HepG2 (cell line): ENCODE results near the gene ZNF575. TPM values are rescaled to one million over a fixed set of nuclear protein-coding genes. Genes with fewer than 3 reads are reported as not detected.
A peak's percentile ranks its signal among the peaks of the same experiment; 100 is the strongest.

Source experiments
- ARNT2 ChIP-seq: sonication (generic); formaldehyde crosslinking; IDR thresholded peaks from 2 replicates; pipeline ENCODE4 v1.8.0; 2022; ENCODE audit warnings: mild to moderate bottlenecking, low read depth, missing genetic modification reagents, moderate library complexity
- HDAC2 ChIP-seq: sonication (generic); formaldehyde crosslinking; IDR thresholded peaks from 2 replicates; pipeline ENCODE4 v1.4.0; 2020; ENCODE audit warnings: missing genetic modification reagents
- HNF4A ChIP-seq: sonication (generic); formaldehyde crosslinking; IDR thresholded peaks from 2 replicates; pipeline ENCODE4 v1.4.0; 2020; ENCODE audit warnings: missing genetic modification reagents
- MED8 ChIP-seq: sonication (generic); formaldehyde crosslinking; IDR thresholded peaks from 2 replicates; pipeline ENCODE4 v1.8.1; 2023; ENCODE audit warnings: mild to moderate bottlenecking, missing genetic modification reagents; ENCODE audit not compliant: insufficient replicate concordance
- NKX3-1 ChIP-seq: sonication (generic); formaldehyde crosslinking; IDR thresholded peaks from 2 replicates; pipeline ENCODE4 v1.5.0; 2020; ENCODE audit warnings: missing genetic modification reagents
- RBM39 ChIP-seq: fragments of 200-400 bp; formaldehyde crosslinking; IDR thresholded peaks from one replicate; pipeline ENCODE4 v1.6.1; 2018; ENCODE audit warnings: antibody characterized with exemption, mild to moderate bottlenecking, low read depth, low read length; ENCODE audit not compliant: poor library complexity, severe bottlenecking
- SIN3A ChIP-seq: IDR thresholded peaks from 2 replicates; pipeline ENCODE4 v1.6.1; 2011; ENCODE audit warnings: low read depth, mild to moderate bottlenecking, control low read depth, low read length, borderline replicate concordance
- SYNCRIP ChIP-seq: fragments of 200-400 bp; formaldehyde crosslinking; IDR thresholded peaks from 2 replicates; pipeline ENCODE4 v1.6.1; 2018; ENCODE audit warnings: mild to moderate bottlenecking, low read depth, low read length; ENCODE audit not compliant: insufficient read depth
- TARDBP ChIP-seq: sonication (generic); formaldehyde crosslinking; IDR thresholded peaks from 2 replicates; pipeline ENCODE4 v1.8.0; 2022; ENCODE audit warnings: mild to moderate bottlenecking, missing genetic modification reagents
- ZFP62 ChIP-seq: sonication (generic); formaldehyde crosslinking; IDR thresholded peaks from 2 replicates; pipeline ENCODE4 v1.4.0; 2020; ENCODE audit warnings: missing genetic modification reagents
- ZMYM4 ChIP-seq: sonication (generic); formaldehyde crosslinking; IDR thresholded peaks from 2 replicates; pipeline ENCODE4 v1.8.1; 2023; ENCODE audit warnings: mild to moderate bottlenecking, missing genetic modification reagents
- polyA plus RNA-seq, 8 experiments: library from polyadenylated mRNA; depleted of rRNA in 3 of 8; stranded (reverse) in 7 of 8; unstranded in 1 of 8; fragments of >200 nt; fragmentation: Illumina TruSeq in 4 of 8; extraction: Trizol in 4 of 8; gene quantifications; 2 replicates each; pipeline versions ENCODE4 v1.2.1 to v1.2.3, GENCODE V29; 2011 to 2016; ENCODE audit warnings: low read depth in 4 of 8, missing spikeins in 1 of 8, mixed read lengths in 1 of 8; ENCODE audit not compliant: insufficient read depth in 1 of 8
- total RNA-seq, 5 experiments: library from RNA; depleted of rRNA; stranded (reverse); fragments of >200 nt; fragmentation: Illumina TruSeq; extraction: Trizol; gene quantifications; 2 replicates each; pipeline ENCODE4 v1.2.3, GENCODE V29; 2016; ENCODE audit warnings: low read depth in 1 of 5
- TF ChIP-seq, protein P1 (sequence below): sonication (generic); IDR thresholded peaks from 2 replicates; pipeline ENCODE4 v1.6.1; 2016; ENCODE audit warnings: low read depth, borderline replicate concordance
- TF ChIP-seq, protein P2 (sequence below): sonication (generic); formaldehyde crosslinking; IDR thresholded peaks from 2 replicates; pipeline ENCODE4 v1.8.0; 2022; ENCODE audit warnings: mild to moderate bottlenecking, missing genetic modification reagents, borderline replicate concordance
- TF ChIP-seq, protein P3 (sequence below): sonication (generic); formaldehyde crosslinking; IDR thresholded peaks from 2 replicates; pipeline ENCODE4 v1.5.0; 2020; ENCODE audit warnings: mild to moderate bottlenecking, missing genetic modification reagents
- TF ChIP-seq, protein P4 (sequence below): sonication (generic); formaldehyde crosslinking; IDR thresholded peaks from 2 replicates; pipeline ENCODE4 v1.4.0; 2020; ENCODE audit warnings: missing genetic modification reagents
- TF ChIP-seq, protein P5 (sequence below): IDR thresholded peaks from 2 replicates; pipeline ENCODE4 v1.6.1; 2016; ENCODE audit warnings: missing compliant biosample characterization, missing genetic modification reagents, borderline replicate concordance
- TF ChIP-seq, protein P6 (sequence below): sonication (generic); formaldehyde crosslinking; IDR thresholded peaks from 2 replicates; pipeline ENCODE4 v1.4.0; 2020; ENCODE audit warnings: mild to moderate bottlenecking, low read depth, missing genetic modification reagents

The ZNF575 gene
- total and polyA plus RNA-seq, 2 of the 13 experiments (the other 11 are each of a cell fraction or from before 2014, with no cell fraction given): 0.17 to 0.27 TPM

DNA sequence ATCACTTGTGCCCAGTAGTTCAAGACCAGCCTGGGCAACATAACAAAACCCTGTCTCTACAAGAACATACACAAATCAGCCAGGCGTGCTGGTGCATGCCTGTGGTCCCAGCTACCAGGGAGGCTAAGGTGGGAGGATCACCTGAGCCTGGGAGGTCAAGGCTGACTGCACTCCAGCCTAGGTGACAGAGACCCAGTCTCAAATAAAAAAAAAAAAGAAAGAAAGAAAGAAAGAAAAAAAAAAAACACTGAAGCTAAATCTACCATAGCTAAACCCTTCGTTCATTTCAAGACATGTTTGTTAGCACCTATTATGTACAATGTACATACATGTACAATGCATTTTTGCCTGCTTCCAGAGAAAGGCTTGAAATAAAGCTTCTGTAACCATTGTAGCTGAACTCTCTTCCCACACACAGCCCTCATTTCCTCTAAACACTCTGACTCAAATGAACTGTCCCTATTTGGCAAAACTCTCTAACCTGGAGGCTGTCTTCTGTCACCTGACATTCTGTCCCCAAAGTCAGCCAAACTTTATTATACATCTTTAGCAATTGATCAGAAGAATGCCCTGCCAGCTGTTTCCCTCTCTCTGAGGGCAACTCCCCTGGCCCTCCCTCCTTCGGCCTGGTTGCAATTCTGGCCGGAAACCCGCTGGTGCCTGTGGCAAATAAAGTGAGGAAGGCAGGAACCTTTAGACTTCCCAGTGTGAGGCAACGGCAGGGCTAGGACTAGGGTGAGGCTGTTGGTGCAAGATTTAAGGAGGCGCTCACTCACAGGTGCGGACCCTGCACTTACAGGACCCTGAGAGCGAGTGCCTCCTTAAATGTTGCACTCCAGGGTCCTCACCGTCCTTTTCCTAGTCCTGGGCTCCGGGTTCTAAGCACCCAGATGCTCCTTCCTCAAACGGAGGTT, 7.8 kb upstream of the ZNF575 start (continued):
- TF ChIP-seq, protein P1, sequence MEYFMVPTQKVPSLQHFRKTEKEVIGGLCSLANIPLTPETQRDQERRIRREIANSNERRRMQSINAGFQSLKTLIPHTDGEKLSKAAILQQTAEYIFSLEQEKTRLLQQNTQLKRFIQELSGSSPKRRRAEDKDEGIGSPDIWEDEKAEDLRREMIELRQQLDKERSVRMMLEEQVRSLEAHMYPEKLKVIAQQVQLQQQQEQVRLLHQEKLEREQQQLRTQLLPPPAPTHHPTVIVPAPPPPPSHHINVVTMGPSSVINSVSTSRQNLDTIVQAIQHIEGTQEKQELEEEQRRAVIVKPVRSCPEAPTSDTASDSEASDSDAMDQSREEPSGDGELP: peak; percentile 86
- no peak for TF ChIP-seq ZFP62 (CRISPR knock-in tag)
- TF ChIP-seq SYNCRIP: no peak
- peak; percentile 87 for TF ChIP-seq HNF4A (CRISPR knock-in tag)
- no peak for TF ChIP-seq ARNT2 (CRISPR knock-in tag)
- 0 out of 2 replicates have a peak, but pooled peaks have one; percentile 19 for TF ChIP-seq ZMYM4 (CRISPR knock-in tag)
- peak; percentile 70; the same call in 1 of the 2 replicates for TF ChIP-seq TARDBP (CRISPR knock-in tag)
- TF ChIP-seq MED8 (CRISPR knock-in tag): peak; percentile 28
- no peak for TF ChIP-seq NKX3-1
- TF ChIP-seq, protein P2, sequence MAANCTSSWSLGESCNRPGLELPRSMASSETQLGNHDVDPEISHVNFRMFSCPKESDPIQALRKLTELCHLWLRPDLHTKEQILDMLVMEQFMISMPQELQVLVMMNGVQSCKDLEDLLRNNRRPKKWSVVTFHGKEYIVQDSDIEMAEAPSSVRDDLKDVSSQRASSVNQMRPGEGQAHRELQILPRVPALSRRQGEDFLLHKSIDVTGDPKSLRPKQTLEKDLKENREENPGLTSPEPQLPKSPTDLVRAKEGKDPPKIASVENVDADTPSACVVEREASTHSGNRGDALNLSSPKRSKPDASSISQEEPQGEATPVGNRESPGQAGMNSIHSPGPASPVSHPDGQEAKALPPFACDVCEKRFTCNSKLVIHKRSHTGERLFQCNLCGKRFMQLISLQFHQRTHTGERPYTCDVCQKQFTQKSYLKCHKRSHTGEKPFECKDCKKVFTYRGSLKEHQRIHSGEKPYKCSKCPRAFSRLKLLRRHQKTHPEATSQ (CRISPR knock-in tag): no peak
- TF ChIP-seq RBM39: no peak
- TF ChIP-seq SIN3A: peak; percentile 42; the same call in 1 of the 2 replicates
- TF ChIP-seq, protein P3, sequence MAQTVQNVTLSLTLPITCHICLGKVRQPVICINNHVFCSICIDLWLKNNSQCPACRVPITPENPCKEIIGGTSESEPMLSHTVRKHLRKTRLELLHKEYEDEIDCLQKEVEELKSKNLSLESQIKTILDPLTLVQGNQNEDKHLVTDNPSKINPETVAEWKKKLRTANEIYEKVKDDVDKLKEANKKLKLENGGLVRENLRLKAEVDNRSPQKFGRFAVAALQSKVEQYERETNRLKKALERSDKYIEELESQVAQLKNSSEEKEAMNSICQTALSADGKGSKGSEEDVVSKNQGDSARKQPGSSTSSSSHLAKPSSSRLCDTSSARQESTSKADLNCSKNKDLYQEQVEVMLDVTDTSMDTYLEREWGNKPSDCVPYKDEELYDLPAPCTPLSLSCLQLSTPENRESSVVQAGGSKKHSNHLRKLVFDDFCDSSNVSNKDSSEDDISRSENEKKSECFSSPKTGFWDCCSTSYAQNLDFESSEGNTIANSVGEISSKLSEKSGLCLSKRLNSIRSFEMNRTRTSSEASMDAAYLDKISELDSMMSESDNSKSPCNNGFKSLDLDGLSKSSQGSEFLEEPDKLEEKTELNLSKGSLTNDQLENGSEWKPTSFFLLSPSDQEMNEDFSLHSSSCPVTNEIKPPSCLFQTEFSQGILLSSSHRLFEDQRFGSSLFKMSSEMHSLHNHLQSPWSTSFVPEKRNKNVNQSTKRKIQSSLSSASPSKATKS (CRISPR knock-in tag): no peak
- TF ChIP-seq, protein P4, sequence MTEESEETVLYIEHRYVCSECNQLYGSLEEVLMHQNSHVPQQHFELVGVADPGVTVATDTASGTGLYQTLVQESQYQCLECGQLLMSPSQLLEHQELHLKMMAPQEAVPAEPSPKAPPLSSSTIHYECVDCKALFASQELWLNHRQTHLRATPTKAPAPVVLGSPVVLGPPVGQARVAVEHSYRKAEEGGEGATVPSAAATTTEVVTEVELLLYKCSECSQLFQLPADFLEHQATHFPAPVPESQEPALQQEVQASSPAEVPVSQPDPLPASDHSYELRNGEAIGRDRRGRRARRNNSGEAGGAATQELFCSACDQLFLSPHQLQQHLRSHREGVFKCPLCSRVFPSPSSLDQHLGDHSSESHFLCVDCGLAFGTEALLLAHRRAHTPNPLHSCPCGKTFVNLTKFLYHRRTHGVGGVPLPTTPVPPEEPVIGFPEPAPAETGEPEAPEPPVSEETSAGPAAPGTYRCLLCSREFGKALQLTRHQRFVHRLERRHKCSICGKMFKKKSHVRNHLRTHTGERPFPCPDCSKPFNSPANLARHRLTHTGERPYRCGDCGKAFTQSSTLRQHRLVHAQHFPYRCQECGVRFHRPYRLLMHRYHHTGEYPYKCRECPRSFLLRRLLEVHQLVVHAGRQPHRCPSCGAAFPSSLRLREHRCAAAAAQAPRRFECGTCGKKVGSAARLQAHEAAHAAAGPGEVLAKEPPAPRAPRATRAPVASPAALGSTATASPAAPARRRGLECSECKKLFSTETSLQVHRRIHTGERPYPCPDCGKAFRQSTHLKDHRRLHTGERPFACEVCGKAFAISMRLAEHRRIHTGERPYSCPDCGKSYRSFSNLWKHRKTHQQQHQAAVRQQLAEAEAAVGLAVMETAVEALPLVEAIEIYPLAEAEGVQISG: peak; percentile 60; the same call in 1 of the 2 replicates
- TF ChIP-seq HDAC2: peak; percentile 72; the same call in 1 of the 2 replicates
- TF ChIP-seq, protein P5, sequence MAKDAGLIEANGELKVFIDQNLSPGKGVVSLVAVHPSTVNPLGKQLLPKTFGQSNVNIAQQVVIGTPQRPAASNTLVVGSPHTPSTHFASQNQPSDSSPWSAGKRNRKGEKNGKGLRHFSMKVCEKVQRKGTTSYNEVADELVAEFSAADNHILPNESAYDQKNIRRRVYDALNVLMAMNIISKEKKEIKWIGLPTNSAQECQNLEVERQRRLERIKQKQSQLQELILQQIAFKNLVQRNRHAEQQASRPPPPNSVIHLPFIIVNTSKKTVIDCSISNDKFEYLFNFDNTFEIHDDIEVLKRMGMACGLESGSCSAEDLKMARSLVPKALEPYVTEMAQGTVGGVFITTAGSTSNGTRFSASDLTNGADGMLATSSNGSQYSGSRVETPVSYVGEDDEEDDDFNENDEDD (CRISPR knock-in tag): peak; percentile 42; the same call in 1 of the 2 replicates
- TF ChIP-seq, protein P6, sequence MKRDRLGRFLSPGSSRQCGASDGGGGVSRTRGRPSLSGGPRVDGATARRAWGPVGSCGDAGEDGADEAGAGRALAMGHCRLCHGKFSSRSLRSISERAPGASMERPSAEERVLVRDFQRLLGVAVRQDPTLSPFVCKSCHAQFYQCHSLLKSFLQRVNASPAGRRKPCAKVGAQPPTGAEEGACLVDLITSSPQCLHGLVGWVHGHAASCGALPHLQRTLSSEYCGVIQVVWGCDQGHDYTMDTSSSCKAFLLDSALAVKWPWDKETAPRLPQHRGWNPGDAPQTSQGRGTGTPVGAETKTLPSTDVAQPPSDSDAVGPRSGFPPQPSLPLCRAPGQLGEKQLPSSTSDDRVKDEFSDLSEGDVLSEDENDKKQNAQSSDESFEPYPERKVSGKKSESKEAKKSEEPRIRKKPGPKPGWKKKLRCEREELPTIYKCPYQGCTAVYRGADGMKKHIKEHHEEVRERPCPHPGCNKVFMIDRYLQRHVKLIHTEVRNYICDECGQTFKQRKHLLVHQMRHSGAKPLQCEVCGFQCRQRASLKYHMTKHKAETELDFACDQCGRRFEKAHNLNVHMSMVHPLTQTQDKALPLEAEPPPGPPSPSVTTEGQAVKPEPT (CRISPR knock-in tag): peak; percentile 100
